Keratinocyte (primary cell): Measurements from ENCODE around the gene LRP1B.

ENCODE experiments used
- CTCF ChIP-seq, 3 experiments: IDR thresholded peaks in 1 of 3; conservative IDR thresholded peaks in 1 of 3; optimal IDR thresholded peaks in 1 of 3; 2 replicates in 2 of 3; 3 replicates in 1 of 3; pipeline versions ENCODE3 to v1.5.1; 2011; ENCODE audit warnings: low read length in 3 of 3, mild to moderate bottlenecking in 3 of 3, moderate library complexity in 2 of 3, control low read depth in 1 of 3, inconsistent platforms in 1 of 3; ENCODE audit not compliant: insufficient read depth in 2 of 3; ENCODE audit errors: extremely low read depth in 1 of 3
- EZH2 ChIP-seq: IDR thresholded peaks from one replicate; pipeline ENCODE4 v1.6.1; 2012; ENCODE audit warnings: inconsistent platforms, mild to moderate bottlenecking, low read length, moderate library complexity

GRCh38 chr2:140529706-140530105 is 1601.1 kb downstream of the LRP1B start:
- no peak for TF ChIP-seq CTCF (optimal IDR thresholded peaks at IDR 0.05 in 1 of 3, IDR thresholded peaks at IDR 0.05 in 1 of 3, conservative IDR thresholded peaks at IDR 0.05 in 1 of 3; ENCODE audit: extremely low read depth in 1 of 3, insufficient read depth in 2 of 3, low read length in 3 of 3)
- TF ChIP-seq EZH2: no peak
